Stimulated activated CD4-positive, alpha-beta T cell treated with anti-CD3 and anti-CD28 coated beads, Interleukin-1b, Interleukin-23, amount 100 ng/mL, for 48 hours (primary cell): ENCODE measurements around the gene SERHL2.
"Not testable (repeated sequence)": the region's sequence is repeated elsewhere in the genome, so short reads cannot be mapped to it uniquely, and the experiment has no call there.

Source experiments
- DNase-seq: peaks from one replicate; pipeline ENCODE4 v3.0.0-alpha.2; 2020

SERHL2 gene

DNA sequence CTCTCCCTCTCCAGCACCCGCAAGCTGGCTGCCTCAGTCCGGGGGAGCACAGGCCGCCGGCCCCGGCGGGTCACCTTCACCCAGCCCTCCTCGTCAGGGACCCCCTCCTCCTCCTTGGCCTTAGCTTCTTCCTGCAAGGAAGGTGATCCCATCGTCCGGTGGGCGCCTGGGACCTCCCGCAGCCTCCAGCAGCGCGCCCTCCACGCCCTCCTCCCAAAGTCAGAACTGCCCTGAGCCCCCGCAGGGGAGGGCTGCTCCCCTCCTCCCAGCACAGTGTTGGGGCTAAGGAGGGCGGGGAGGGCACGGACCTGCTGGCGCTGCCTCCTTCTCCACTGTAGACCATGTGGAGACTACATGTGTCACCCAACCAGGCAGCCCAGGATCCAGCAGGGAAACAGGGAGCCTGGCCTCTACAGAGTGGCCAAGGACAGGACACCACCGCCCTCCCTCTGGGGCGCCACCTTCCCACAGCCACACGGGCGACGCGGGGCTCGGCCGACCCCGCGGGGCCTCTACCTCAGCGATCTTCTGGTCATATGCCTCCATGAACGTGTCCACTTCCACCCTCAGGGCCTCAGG is 22.3 kb downstream of the SERHL2 start:
- not testable (repeated sequence) for DNase-seq

GRCh38 chr22:42577141-42577540 is 23.4 kb downstream of the SERHL2 start:
- not testable (repeated sequence) for DNase-seq

DNA sequence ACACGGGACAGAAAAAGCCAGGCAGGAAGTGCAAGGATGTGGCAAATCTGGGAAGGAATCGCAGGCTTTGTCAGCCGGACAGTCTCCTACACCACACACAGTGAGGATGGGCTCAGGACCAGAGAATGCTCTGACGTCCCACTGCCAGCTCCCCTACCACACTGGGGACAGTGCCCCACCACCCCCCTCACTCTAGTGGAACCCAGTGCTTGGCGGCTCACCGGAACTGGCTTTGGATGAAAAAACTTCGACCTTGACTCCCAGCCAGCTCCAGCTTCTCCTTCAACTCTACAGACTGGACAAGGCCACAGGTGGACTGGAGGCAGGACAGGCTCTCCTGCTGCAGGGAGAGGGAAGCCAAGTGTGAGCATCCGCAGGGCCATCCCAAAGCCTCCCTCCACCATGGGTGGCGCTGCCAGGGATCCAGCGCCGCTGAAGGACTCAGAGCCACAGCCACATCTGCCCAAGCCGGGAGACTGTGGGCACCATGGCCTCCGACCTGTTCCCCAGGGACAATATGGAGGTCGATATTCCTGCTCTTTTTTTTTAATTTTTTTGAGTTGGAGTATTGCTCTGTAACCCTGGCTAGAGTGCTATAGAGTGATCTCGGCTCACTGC is 24.0 kb downstream of the SERHL2 start:
- no peak for DNase-seq

DNA sequence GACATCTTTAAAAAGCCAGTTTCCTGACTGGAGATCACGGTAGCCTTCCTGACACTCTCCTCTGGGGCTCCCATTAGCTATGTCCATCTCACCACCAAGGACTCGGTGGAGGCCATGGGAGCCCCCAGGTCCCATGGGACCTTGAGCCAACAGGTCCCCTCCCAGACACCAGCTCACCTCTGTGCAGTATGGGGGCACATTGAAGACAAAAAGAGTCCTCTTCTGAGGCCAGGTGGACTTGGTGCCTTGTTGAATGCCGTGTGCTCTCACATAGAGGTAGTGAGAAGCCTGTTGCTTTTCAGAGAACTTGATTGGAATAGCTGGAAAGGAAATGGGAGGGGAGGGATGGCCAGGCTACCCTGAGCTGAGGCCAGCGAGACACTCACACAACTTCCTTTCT is 26.3 kb downstream of the SERHL2 start:
- not testable (repeated sequence) for DNase-seq

DNA sequence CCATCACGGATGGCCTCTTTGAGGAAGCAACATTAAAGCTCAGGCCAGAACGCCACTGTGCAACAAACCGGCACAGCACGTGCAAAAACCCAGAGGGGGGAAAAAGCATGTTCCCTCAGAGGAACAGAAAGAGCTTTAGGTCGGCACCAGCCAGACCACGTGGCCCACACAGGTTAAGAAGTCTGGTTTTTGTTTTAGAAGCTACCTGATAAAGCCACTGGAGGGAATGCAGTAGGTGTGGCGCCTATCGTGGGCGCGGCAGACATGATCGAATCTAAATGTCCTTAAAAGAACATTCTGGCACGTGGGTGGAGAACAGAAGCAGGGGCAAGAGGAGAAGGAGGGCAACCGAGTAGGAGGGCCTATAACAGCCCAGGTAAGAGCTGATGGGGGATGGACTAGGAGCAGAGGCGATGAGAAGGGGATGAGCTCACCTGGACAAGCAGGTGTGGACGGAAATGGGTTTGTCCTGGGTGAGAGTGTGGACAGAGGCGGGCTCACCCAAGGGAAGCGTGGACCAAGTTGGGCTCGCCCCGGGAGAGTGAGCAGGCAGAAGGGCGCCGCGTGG is 27.5 kb downstream of the SERHL2 start:
- DNase-seq = not testable (repeated sequence)

GRCh38 chr22:42581762-42582716 is 28.3 kb downstream of the SERHL2 start:
- DNase-seq = peak; percentile 85

- DNase-seq = no peak
Observed at GRCh38 chr22:42582987-42583386, 29.2 kb downstream of the SERHL2 start.

GRCh38 chr22:42584364-42584940 is 30.7 kb downstream of the SERHL2 start:
- no peak for DNase-seq

GRCh38 chr22:42585096-42585495 is 31.3 kb downstream of the SERHL2 start:
- no peak for DNase-seq

GRCh38 chr22:42586381-42586780 is 32.6 kb downstream of the SERHL2 start:
- no peak for DNase-seq

GRCh38 chr22:42587588-42588175 is 33.9 kb downstream of the SERHL2 start:
- DNase-seq = no peak

GRCh38 chr22:42591987-42592386 is 38.2 kb downstream of the SERHL2 start:
- DNase-seq = no peak

DNA sequence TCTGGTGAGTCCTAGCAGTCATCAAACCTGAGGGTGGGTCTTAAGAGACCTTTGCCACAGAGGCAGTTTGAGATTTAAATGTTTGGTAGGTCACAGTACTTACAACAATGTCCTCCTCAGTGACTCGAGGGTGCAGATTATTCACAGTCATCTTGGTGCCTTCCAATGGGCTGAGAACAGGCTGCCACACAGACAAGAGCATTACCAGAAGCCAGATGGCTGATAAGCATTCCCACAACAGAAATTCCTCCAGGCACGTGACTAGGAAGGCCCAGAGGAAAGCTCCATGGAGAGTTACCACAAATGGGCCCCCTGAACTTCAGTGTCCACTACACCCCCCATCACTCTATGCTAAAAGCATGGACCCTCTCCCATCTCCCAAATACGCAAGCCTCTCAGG is 41.7 kb downstream of the SERHL2 start:
- DNase-seq = no peak

GRCh38 chr22:42596336-42596735 is 42.6 kb downstream of the SERHL2 start:
- DNase-seq = no peak

DNA sequence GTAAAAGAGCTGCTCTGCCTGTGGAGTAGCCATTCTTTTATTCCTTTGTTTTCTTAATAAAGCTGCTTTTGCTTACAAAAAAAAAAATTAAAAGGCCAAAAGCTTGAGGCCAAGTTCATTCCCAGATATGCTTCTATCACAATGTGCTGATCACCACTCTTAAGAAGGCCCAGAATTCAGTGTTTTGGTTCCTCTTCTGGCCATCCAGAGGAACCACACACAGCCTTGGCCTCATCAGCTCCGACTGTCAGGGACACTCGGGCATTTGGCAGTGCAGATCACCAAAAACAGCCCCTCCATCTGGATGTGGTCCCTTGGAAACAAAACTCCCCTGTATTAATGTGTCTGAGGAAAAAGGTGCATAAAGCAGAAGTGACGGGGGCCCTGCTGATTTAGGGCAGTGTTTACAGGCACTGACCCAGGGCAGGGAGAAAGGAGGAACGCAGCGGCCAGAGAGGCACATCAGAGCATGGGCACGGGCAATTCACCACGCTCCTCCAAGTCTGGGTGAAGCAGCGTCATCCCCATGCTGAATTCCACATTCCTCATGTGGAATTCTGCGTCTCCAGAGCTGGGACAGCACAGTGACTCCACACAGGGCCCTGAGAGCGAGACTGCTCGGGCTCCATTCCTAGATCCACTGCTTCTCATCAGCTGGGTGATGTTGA is 43.2 kb downstream of the SERHL2 start:
- no peak for DNase-seq

DNA sequence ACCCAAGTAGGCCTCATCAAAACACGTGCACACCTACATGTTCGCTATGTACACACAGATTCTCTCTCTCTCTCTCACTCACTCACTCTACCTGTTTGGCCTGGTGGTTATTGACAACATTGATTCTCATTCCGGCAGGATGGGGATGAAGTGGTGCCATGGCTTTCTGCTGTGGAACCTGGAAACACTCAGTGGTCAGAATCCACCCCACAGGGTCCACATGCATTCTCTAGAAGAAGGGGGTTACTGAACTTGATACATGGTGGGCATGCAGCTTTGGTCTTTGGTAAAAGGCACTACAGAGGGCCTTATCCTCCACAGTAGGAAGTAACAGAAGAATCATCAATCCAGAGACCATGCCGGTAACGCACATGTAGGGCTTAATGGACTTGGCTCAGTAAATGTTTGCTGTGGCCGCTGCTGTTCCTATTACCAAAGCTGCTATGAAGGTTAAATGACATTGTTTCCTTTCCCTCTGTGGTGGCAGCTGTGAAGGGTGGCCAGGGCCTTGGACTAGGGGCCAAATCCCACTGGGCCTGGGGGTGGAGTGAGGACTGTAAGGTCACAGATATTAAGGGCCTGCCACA is 48.2 kb downstream of the SERHL2 start:
- no peak for DNase-seq

- DNase-seq = no peak
Observed at GRCh38 chr22:42602470-42602869, 48.7 kb downstream of the SERHL2 start.

DNA sequence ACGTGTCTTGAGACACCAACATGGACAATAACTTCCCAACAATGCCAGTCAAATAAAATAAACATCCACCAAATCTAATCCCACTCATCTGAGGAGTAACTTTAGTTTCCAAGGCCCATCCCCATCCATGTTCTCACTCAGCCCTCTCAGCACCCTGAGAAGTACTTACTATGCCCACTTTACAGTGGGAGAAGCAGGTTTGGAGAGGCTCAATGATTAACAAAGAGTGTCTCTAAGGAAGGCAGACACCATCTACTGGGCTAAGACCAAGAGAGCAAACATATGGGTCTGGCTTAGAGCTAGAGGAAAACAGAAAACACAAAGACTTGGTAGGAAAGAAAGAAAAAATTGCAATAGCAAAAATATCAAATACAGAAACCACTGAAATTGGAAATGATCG is 49.7 kb downstream of the SERHL2 start:
- DNase-seq = no peak

GRCh38 chr22:42604403-42604802 is 50.6 kb downstream of the SERHL2 start:
- no peak for DNase-seq

DNA sequence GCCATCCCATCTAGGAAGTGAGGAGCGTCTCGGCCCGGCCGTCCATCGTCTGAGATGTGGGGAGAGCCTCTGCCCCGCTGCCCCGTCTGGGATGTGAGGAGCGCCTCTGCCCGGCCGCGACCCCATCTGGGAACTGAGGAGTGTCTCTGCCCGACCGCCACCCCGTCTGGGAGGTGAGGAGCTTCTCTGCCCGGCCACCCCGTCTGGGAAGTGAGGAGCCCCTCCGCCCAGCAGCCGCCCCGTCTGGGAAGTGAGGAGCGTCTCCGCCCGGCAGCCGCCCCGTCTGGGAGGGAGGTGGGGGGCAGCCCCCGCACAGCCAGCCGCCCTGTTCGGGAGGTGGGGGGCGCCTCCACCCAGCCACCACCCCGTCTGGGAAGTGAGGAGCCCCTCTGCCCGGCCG is 53.9 kb downstream of the SERHL2 start:
- DNase-seq = not testable (repeated sequence)

DNA sequence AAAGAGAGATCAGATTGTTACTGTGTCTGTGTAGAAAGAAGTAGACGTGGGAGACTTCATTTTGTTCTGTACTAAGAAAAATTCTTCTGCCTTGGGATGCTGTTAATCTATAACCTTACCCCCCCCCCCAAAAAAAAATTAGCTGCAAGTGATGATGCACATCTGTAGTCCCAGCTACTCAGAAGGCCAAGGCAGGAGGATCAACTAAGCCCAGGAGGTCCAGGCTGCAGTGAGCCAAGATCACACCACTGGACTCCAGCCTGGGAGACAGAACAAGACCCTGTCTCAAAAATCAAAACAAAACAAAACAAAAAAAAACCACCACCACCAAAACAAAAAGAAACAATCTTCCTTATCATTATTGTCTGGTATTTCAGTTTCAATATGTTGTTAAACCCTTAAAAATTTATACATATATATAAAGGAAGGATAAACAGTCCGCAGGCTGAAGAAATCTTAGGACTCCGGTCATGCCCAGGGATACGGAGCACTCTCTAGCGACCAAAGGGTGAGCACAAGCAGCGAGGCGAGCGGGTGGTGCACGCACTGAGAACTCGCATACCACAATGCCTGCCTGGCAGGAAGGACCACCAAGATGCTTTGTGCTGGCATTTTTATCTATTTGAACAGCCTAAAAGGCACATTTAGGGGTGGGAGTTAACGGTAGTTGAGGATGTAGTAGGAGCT is 54.5 kb downstream of the SERHL2 start:
- no peak for DNase-seq
